PC-3 (cell line): ENCODE data around the gene ITIH5. TPM values are rescaled to one million over a fixed set of nuclear protein-coding genes. Genes with fewer than 3 reads are reported as not detected.

Experiments used
- ATAC-seq: fragments of 200-7000 bp; cut with Tn5 transposase; 2 replicates; pipeline ENCODE4 v1.9.1; 2020; ENCODE audit warnings: mild to moderate bottlenecking, moderate library complexity
- BruUV-seq: library from RNA; stranded (reverse); fragments of 400-500 nt; replicated peaks from 2 replicates; lab custom pipeline; 2021; lab: Mats Ljungman, UMichigan
- CTCF ChIA-PET: fragments of 300-600 bp; sonication (Branson Sonifier 250); formaldehyde crosslinking; loops from one replicate; lab custom pipeline; 2022; ENCODE audit warnings: antibody characterized with exemption; lab: Charles Lee
- POLR2A ChIA-PET: fragments of 300-600 bp; sonication (Branson Sonifier 250); formaldehyde crosslinking; loops from one replicate; lab custom pipeline; 2022; ENCODE audit warnings: antibody characterized with exemption; ENCODE audit not compliant: unreplicated experiment; lab: Charles Lee
- DNase-seq: peaks from one replicate; pipeline ENCODE4 v3.0.0-alpha.2; 2015
- H2AFZ ChIP-seq: fragments of 300-600 bp; sonication (generic); 2 replicates; pipeline ENCODE4 v1.6.0; 2016; ENCODE audit warnings: antibody characterized with exemption, low read length
- H3F3A ChIP-seq: fragments of 300-600 bp; sonication (generic); one replicate; pipeline ENCODE4 v1.6.0; 2017; ENCODE audit warnings: antibody characterized with exemption, low read length, control low read depth, mild to moderate bottlenecking; ENCODE audit not compliant: unreplicated experiment
- H3K27ac ChIP-seq: fragments of 300-600 bp; sonication (generic); 2 replicates; pipeline ENCODE4 v1.5.1; 2016; ENCODE audit warnings: mild to moderate bottlenecking, low read length
- H3K27me3 ChIP-seq: fragments of 300-600 bp; sonication (generic); 2 replicates; pipeline ENCODE4 v1.6.1; 2016; ENCODE audit warnings: low read length, mixed read lengths
- H3K36me3 ChIP-seq: fragments of 300-600 bp; sonication (generic); 2 replicates; pipeline ENCODE4 v1.6.1; 2016; ENCODE audit warnings: low read depth, mixed run types, low read length, mixed read lengths
- H3K4me1 ChIP-seq: fragments of 300-600 bp; sonication (generic); 2 replicates; pipeline ENCODE4 v1.5.1; 2016; ENCODE audit warnings: low read length; ENCODE audit not compliant: insufficient read depth
- H3K4me2 ChIP-seq: fragments of 300-600 bp; sonication (generic); 2 replicates; pipeline ENCODE4 v1.6.0; 2016; ENCODE audit warnings: low read length
- H3K4me3 ChIP-seq: fragments of 300-600 bp; sonication (generic); 2 replicates; pipeline ENCODE4 v1.5.1; 2016; ENCODE audit warnings: mild to moderate bottlenecking, low read length, mixed read lengths
- H3K79me2 ChIP-seq: fragments of 300-600 bp; sonication (generic); 2 replicates; pipeline ENCODE4 v1.6.1; 2017; ENCODE audit warnings: low read length, mixed read lengths
- H3K9ac ChIP-seq: fragments of 300-600 bp; sonication (generic); 2 replicates; pipeline ENCODE4 v1.6.0; 2016; ENCODE audit warnings: mild to moderate bottlenecking, low read length
- H3K9me2 ChIP-seq: fragments of 300-600 bp; sonication (generic); replicated peaks from 2 replicates; pipeline ENCODE4 v1.6.1; 2016; ENCODE audit warnings: mixed run types, low read length, mixed read lengths
- H3K9me3 ChIP-seq: fragments of 300-600 bp; sonication (generic); 2 replicates; pipeline ENCODE4 v1.6.1; 2016; ENCODE audit warnings: low read length, mixed read lengths
- H4K20me1 ChIP-seq: fragments of 300-600 bp; sonication (generic); 2 replicates; pipeline ENCODE4 v1.6.1; 2016; ENCODE audit warnings: low read length, mixed read lengths
- EZH2 ChIP-seq: fragments of 300-600 bp; sonication (generic); IDR thresholded peaks from one replicate; pipeline ENCODE4 v1.6.1; 2017; ENCODE audit warnings: antibody characterized with exemption, mild to moderate bottlenecking, low read length; ENCODE audit not compliant: unreplicated experiment
- EZH2phosphoT487 ChIP-seq: fragments of 300-600 bp; sonication (generic); IDR thresholded peaks from 2 replicates; pipeline ENCODE4 v1.6.1; 2018; ENCODE audit warnings: mild to moderate bottlenecking, antibody characterized with exemption, low read length, borderline replicate concordance
- intact Hi-C: fragments of 100-400 bp; cut with micrococcal nuclease; formaldehyde crosslinking; loops from 2 replicates; pipeline ENCODE4 v1.9.0; 2023
- total RNA-seq: library from RNA; depleted of rRNA; stranded (reverse); fragments of >200 nt; gene quantifications from 2 replicates; pipeline ENCODE4 v1.2.3, GENCODE V29; 2014
- TF ChIP-seq, protein P1 (sequence below): fragments of 300-600 bp; sonication (generic); conservative IDR thresholded peaks from 2 replicates; pipeline ENCODE4 v1.5.1; 2017; ENCODE audit warnings: antibody characterized with exemption, low read depth, mild to moderate bottlenecking, low read length

Gene ITIH5
- total RNA-seq, 1 experiment from 2014 or later: not detected

DNA sequence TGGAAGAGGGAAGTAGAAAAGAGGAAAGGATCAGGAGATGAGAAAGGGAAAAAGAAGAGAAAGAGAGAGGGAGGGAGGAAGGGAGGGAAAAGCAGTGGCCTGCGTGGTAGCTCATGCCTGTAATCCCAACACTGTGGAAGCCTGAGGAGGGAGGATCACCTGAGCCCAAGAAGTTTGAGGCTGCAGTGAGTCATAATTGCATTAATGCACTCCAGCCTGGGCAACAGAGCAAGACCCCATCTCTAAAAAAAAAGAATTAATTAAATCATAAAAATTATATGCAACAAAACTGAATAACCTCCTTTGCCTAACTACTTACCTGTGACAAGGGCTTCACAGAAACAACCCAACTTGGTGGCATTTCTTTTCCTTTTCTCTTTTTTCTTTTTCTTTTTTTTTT is 148.1 kb downstream of the ITIH5 start:
- H2AFZ ChIP-seq: no peak overlapping the region
- H3K27ac ChIP-seq: no peak overlapping the region
- no TSS peak for BruUV-seq
- ChIA-PET POLR2A (no interaction called here), CTCF (interaction anchor here (0.6 kb wide), 1 partner anchor 97 kb away, joined by 3 read pairs; no protein-coding TSS in a partner anchor)
- no peaks in the 10 kb centered on the region for H3K4me1 ChIP-seq
- no peaks in the 10 kb centered on the region for H3K9me2 ChIP-seq
- H4K20me1 ChIP-seq: no peaks in the 10 kb centered on the region
- DNase-seq (no peak), ATAC-seq (no peak)
- no peak overlapping the region for H3K4me2 ChIP-seq
- H3K36me3 ChIP-seq: no peaks in the 10 kb centered on the region
- no peak for TF ChIP-seq EZH2phosphoT487
- no peak for TF ChIP-seq EZH2
- TF ChIP-seq, protein P1, sequence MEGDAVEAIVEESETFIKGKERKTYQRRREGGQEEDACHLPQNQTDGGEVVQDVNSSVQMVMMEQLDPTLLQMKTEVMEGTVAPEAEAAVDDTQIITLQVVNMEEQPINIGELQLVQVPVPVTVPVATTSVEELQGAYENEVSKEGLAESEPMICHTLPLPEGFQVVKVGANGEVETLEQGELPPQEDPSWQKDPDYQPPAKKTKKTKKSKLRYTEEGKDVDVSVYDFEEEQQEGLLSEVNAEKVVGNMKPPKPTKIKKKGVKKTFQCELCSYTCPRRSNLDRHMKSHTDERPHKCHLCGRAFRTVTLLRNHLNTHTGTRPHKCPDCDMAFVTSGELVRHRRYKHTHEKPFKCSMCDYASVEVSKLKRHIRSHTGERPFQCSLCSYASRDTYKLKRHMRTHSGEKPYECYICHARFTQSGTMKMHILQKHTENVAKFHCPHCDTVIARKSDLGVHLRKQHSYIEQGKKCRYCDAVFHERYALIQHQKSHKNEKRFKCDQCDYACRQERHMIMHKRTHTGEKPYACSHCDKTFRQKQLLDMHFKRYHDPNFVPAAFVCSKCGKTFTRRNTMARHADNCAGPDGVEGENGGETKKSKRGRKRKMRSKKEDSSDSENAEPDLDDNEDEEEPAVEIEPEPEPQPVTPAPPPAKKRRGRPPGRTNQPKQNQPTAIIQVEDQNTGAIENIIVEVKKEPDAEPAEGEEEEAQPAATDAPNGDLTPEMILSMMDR: no peak
- no peaks in the 10 kb centered on the region for H3K9me3 ChIP-seq
- intact Hi-C loops: no loop called here
- H3K27me3 ChIP-seq: no peaks in the 10 kb centered on the region
- no peaks in the 10 kb centered on the region for H3K79me2 ChIP-seq
- H3K4me3 ChIP-seq: no peak overlapping the region
- H3F3A ChIP-seq: no peaks in the 10 kb centered on the region
- no peak overlapping the region for H3K9ac ChIP-seq

DNA sequence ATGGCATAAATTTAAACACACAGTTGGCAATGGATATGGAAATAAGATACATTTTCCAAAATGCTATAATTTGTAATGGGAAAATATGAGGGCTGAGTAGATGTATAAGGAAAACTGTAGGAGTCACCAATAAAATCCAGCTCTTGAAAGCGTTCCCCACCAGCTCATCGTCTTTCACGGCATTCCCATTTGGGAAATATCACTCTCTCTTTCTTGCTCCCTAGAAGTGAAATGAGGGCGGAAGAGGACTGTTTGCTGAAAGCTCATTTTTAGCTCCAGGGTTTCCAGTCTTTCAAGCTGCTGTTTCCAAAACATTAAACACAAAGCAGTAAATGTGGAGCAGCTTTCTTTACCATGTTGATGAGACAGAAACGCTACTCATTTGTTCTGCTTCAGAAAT is 151.3 kb downstream of the ITIH5 start:
- ATAC-seq: no peak
- no peaks in the 10 kb centered on the region for H3K27me3 ChIP-seq
- no peak overlapping the region for H3K9ac ChIP-seq
- CTCF ChIA-PET: no interaction called here
- no peaks in the 10 kb centered on the region for H3K4me1 ChIP-seq
- intact Hi-C loops: no loop called here
- H4K20me1 ChIP-seq: no peaks in the 10 kb centered on the region
- no peaks in the 10 kb centered on the region for H3K9me2 ChIP-seq
- no peak overlapping the region for H3K4me2 ChIP-seq
- POLR2A ChIA-PET: no interaction called here
- no peaks in the 10 kb centered on the region for H3K9me3 ChIP-seq
- H3K79me2 ChIP-seq: no peaks in the 10 kb centered on the region
- no peaks in the 10 kb centered on the region for H3F3A ChIP-seq
- H3K27ac ChIP-seq: no peak overlapping the region
- no peak for DNase-seq
- no peaks in the 10 kb centered on the region for H3K36me3 ChIP-seq
- TF ChIP-seq EZH2: no peak
- TF ChIP-seq EZH2phosphoT487: no peak
- TF ChIP-seq, protein P1: no peak
- no peak overlapping the region for H3K4me3 ChIP-seq
- H2AFZ ChIP-seq: no peak overlapping the region
- no TSS peak for BruUV-seq

DNA sequence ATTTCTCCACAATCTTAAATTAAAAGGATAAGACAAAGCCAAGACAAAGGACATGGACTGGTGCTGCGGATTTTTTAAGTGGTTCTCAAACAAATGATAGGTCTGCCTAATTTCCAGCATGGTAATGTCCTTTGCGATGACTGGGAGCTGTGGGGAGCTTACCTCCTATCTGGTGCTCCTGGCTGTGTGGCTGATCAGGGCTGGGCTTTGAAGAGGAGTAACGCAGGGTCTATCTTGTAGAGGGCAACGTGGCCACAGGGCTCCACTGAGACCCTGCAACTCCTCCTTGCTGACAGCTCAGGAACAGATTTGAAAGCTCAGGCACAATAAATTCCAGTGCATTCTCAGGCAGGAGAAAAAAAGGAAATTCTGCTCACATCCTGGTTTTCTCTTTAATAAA is 152.8 kb downstream of the ITIH5 start:
- Histone ChIP-seq H2AFZ (no peak overlapping the region), H3K27me3 (no peaks in the 10 kb centered on the region), H3K4me1 (no peaks in the 10 kb centered on the region), H4K20me1 (no peaks in the 10 kb centered on the region), H3K36me3 (no peaks in the 10 kb centered on the region), H3K4me3 (no peak overlapping the region), H3K9me3 (no peaks in the 10 kb centered on the region), H3K27ac (no peak overlapping the region), H3K9me2 (no peaks in the 10 kb centered on the region), H3K9ac (no peak overlapping the region), H3K4me2 (no peak overlapping the region), H3F3A (no peaks in the 10 kb centered on the region), H3K79me2 (no peaks in the 10 kb centered on the region)
- ATAC-seq (no peak), DNase-seq (no peak)
- ChIA-PET CTCF (no interaction called here), POLR2A (no interaction called here)
- no peak for TF ChIP-seq EZH2phosphoT487
- TF ChIP-seq, protein P1: no peak
- no peak for TF ChIP-seq EZH2
- intact Hi-C loops: no loop called here
- BruUV-seq: no TSS peak
